Caki2 (cell line): ENCODE measurements around the gene C1QB. TPM values are rescaled to one million over a fixed set of nuclear protein-coding genes. Genes with fewer than 3 reads are reported as not detected.
A peak's percentile ranks its signal among the peaks of the same experiment; 100 is the strongest.

Experiments used
- DNase-seq: peaks from one replicate; pipeline ENCODE4 v3.0.0-alpha.2; 2015; ENCODE audit warnings: low read depth
- in situ Hi-C: cut with HindIII; loops from 2 replicates; pipeline ENCODE4 v1.10.0; 2016; ENCODE audit warnings: low sequenced_read_pairs, low pct_unique_long_range_greater_than_20kb, mixed read lengths
- total RNA-seq: library from RNA; depleted of rRNA; stranded (reverse); fragments of >200 nt; shearing (Covaris generic); gene quantifications from 2 replicates; pipeline ENCODE4 v1.2.3, GENCODE V29; 2014; ENCODE audit warnings: low replicate concordance; rRNA removed

Gene C1QB
- total RNA-seq, result not detected in 2 replicates

- DNase-seq, result no peak
- in situ Hi-C loops, result no loop called here
These were observed at the start of gene C1QB for GRCh38 chr1:22652881-22653316. TSS of gene C1QB (plus strand) at chr1:22653236. CDS start at chr1:22659463, 6,227 bp downstream.

GRCh38 chr1:22606161-22606560 is 46.9 kb upstream of the C1QB start:
- DNase-seq, result no peak
- in situ Hi-C loops, result no loop called here

- in situ Hi-C loops, result no loop called here
- DNase-seq, result no peak
These were observed 45.9 kb upstream of the C1QB start for GRCh38 chr1:22607154-22607553.

GRCh38 chr1:22608361-22608760 is 44.7 kb upstream of the C1QB start:
- in situ Hi-C loops, result no loop called here
- DNase-seq, result no peak

GRCh38 chr1:22609291-22609690 is 43.7 kb upstream of the C1QB start:
- in situ Hi-C loops, result no loop called here
- DNase-seq, result no peak

- in situ Hi-C loops, result no loop called here
- DNase-seq, result peak; percentile 67
These were observed 41.5 kb upstream of the C1QB start for GRCh38 chr1:22611530-22611947.

GRCh38 chr1:22612671-22613571 is 40.1 kb upstream of the C1QB start:
- in situ Hi-C loops, result no loop called here
- DNase-seq, result no peak

GRCh38 chr1:22613572-22613918 is 39.5 kb upstream of the C1QB start:
- no peak for DNase-seq
- in situ Hi-C loops, result no loop called here

GRCh38 chr1:22613951-22614350 is 39.1 kb upstream of the C1QB start:
- in situ Hi-C loops, result no loop called here
- DNase-seq, result no peak

GRCh38 chr1:22615886-22616285 is 37.1 kb upstream of the C1QB start:
- in situ Hi-C loops, result no loop called here

GRCh38 chr1:22616571-22616970 is 36.5 kb upstream of the C1QB start:
- in situ Hi-C loops, result no loop called here
- DNase-seq, result no peak

More at GRCh38 chr1:22615886-22616285, 37.1 kb upstream of the C1QB start:
- DNase-seq, result no peak

GRCh38 chr1:22618056-22618455 is 35.0 kb upstream of the C1QB start:
- no peak for DNase-seq
- in situ Hi-C loops, result no loop called here

GRCh38 chr1:22619252-22619651 is 33.8 kb upstream of the C1QB start:
- in situ Hi-C loops, result no loop called here
- DNase-seq, result no peak

GRCh38 chr1:22619798-22620197 is 33.2 kb upstream of the C1QB start:
- no peak for DNase-seq
- in situ Hi-C loops, result no loop called here

GRCh38 chr1:22621761-22622160 is 31.3 kb upstream of the C1QB start:
- in situ Hi-C loops, result no loop called here
- no peak for DNase-seq

- no peak for DNase-seq
- in situ Hi-C loops, result no loop called here
These were observed 27.6 kb upstream of the C1QB start for GRCh38 chr1:22625262-22625925.

GRCh38 chr1:22626237-22627157 is 26.5 kb upstream of the C1QB start:
- in situ Hi-C loops, result no loop called here
- no peak for DNase-seq

GRCh38 chr1:22627331-22627730 is 25.7 kb upstream of the C1QB start:
- in situ Hi-C loops, result no loop called here
- DNase-seq, result no peak
